ENCODE results near the gene CNTN4. TPM values are rescaled to one million over a fixed set of nuclear protein-coding genes. Genes with fewer than 3 reads are reported as not detected.

The CNTN4 gene
- total and polyA plus RNA-seq, 2 donors (not counting 3 experiments of a cell fraction or from before 2014, with no cell fraction given) = not detected

DNA sequence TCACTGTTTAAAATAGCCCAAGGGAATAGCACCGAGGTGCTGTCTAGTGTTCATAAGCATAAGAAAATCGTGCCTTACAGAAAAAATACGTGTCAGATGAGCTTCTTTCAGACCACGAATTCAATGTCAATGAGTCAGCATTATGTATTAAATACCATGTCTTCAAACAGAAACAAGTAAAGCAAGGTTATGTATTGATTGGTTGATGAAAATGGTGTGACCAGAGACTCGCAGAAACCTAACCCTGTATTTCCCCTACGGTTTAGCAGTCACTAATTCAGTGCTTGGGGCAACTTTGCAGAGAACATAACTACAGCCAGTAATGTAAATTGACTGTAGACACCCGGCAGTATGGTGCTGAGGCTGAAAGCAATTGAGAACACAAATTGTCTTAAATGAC, 703.8 kb downstream of the CNTN4 start:
- intact Hi-C loops (cut with micrococcal nuclease) (no loop called here), dilution Hi-C loops (cut with MboI; ENCODE audit: extremely low pct_ligation_motif_present, low sequenced_read_pairs) (no loop called here)
- TF ChIP-seq FOS (IDR thresholded peaks at IDR 0.05; ENCODE audit: borderline replicate concordance, insufficient read depth, low read length) (no peak), POLR2A (IDR thresholded peaks at IDR 0.05; ENCODE audit: low read depth, low read length) (no peak), GATA2 (IDR thresholded peaks at IDR 0.05; ENCODE audit: insufficient read depth, insufficient read length, low read depth, low read length) (no peak), JUN (IDR thresholded peaks at IDR 0.05; ENCODE audit: borderline replicate concordance, insufficient read depth, insufficient read length, low read depth) (no peak), MYC (IDR thresholded peaks at IDR 0.05; ENCODE audit: low read depth, low read length) (no peak), EZH2 (IDR thresholded peaks at IDR 0.05; ENCODE audit: borderline replicate concordance, low read depth, low read length, severe bottlenecking) (no peak), POLR2AphosphoS5 (IDR thresholded peaks at IDR 0.05; ENCODE audit: insufficient read depth, low read depth, low read length) (no peak), MAX (IDR thresholded peaks at IDR 0.05; ENCODE audit: insufficient read depth, insufficient read length) (no peak)
- TF ChIP-seq, protein P1, sequence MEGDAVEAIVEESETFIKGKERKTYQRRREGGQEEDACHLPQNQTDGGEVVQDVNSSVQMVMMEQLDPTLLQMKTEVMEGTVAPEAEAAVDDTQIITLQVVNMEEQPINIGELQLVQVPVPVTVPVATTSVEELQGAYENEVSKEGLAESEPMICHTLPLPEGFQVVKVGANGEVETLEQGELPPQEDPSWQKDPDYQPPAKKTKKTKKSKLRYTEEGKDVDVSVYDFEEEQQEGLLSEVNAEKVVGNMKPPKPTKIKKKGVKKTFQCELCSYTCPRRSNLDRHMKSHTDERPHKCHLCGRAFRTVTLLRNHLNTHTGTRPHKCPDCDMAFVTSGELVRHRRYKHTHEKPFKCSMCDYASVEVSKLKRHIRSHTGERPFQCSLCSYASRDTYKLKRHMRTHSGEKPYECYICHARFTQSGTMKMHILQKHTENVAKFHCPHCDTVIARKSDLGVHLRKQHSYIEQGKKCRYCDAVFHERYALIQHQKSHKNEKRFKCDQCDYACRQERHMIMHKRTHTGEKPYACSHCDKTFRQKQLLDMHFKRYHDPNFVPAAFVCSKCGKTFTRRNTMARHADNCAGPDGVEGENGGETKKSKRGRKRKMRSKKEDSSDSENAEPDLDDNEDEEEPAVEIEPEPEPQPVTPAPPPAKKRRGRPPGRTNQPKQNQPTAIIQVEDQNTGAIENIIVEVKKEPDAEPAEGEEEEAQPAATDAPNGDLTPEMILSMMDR (IDR thresholded peaks at IDR 0.05; ENCODE audit: extremely low read depth in 1 of 2, insufficient read depth in 1 of 2, low read depth in 1 of 2, low read length in 2 of 2) = no peak
- H4K20me1 ChIP-seq (replicated peaks; ENCODE audit: control insufficient read depth, extremely low read depth, insufficient read depth, low read length) = no peaks in the 10 kb centered on the region
- no peak overlapping the region for H3K4me3 ChIP-seq (replicated peaks in 1 of 3; ENCODE audit: insufficient read depth in 1 of 3, low read depth in 1 of 3, low read length in 3 of 3)
- H3K9ac ChIP-seq (replicated peaks; ENCODE audit: extremely low read depth, insufficient read depth, low read length) = no peak overlapping the region
- CTCF ChIA-PET = no interaction called here
- no peaks in the 10 kb centered on the region for H3K27me3 ChIP-seq (ENCODE audit: control insufficient read depth in 2 of 2, insufficient read depth in 2 of 2, low read length in 2 of 2)
- H3K9me1 ChIP-seq (replicated peaks; ENCODE audit: control insufficient read depth, extremely low read depth, insufficient read depth, low read length) = no peaks in the 10 kb centered on the region
- H3K4me1 ChIP-seq (ENCODE audit: control insufficient read depth, extremely low read depth, insufficient read depth, low read length) = no peaks in the 10 kb centered on the region
- no peaks in the 10 kb centered on the region for H3K79me2 ChIP-seq (ENCODE audit: control insufficient read depth, insufficient read depth, low read length)
- H3K27ac ChIP-seq (ENCODE audit: insufficient read depth, low read depth, low read length) = no peak overlapping the region
- no peak for FAIRE-seq
- no peaks in the 10 kb centered on the region for H3K9me3 ChIP-seq (replicated peaks; ENCODE audit: control insufficient read depth, insufficient read depth, low read length)
- no peak for DNase-seq (ENCODE audit: low read depth, low spot score)
- no peak overlapping the region for H3K4me2 ChIP-seq (ENCODE audit: insufficient read depth, low read length)
- BruUV-seq (replicated peaks) = no TSS peak
- H2AFZ ChIP-seq (ENCODE audit: low read depth, low read length) = no peak overlapping the region
- POLR2A ChIA-PET = no interaction called here
- H3K36me3 ChIP-seq (ENCODE audit: control insufficient read depth in 2 of 2, extremely low read depth in 1 of 2, insufficient read depth in 2 of 2, low read length in 2 of 2) = no peaks in the 10 kb centered on the region

Measured in endothelial cell of umbilical vein (primary cell).